Central memory CD8-positive, alpha-beta T cell (primary cell): ENCODE results near the gene PLXNA4.
"Not testable (repeated sequence)": the region's sequence is repeated elsewhere in the genome, so short reads cannot be mapped to it uniquely, and the experiment has no call there.

Experiments
- ATAC-seq: fragments of 150-1000 bp; cut with Tn5 transposase; replicated peaks from 2 replicates; pipeline ENCODE4 v1.10.0; 2022; ENCODE audit warnings: mild to moderate bottlenecking, moderate FRiP score, moderate number of reproducible peaks; ENCODE audit not compliant: poor library complexity, severe bottlenecking; ENCODE audit errors: extremely low read depth
- DNase-seq, 2 donors: peaks; one replicate each; pipeline ENCODE4 v3.0.0; 2021; ENCODE audit warnings: low spot score in 2 of 2
- H3K27ac Mint-ChIP-seq: one replicate; pipeline ENCODE4 v1.8.0; 2022; ENCODE audit warnings: low read depth, mild to moderate bottlenecking, moderate library complexity, mixed read lengths
- H3K27me3 Mint-ChIP-seq: one replicate; pipeline ENCODE4 v1.8.0; 2022; ENCODE audit warnings: mixed read lengths
- H3K36me3 Mint-ChIP-seq: one replicate; pipeline ENCODE4 v1.8.0; 2022; ENCODE audit warnings: mild to moderate bottlenecking, moderate library complexity, mixed read lengths; ENCODE audit not compliant: insufficient read depth
- H3K4me1 Mint-ChIP-seq: one replicate; pipeline ENCODE4 v1.8.0; 2022; ENCODE audit warnings: mixed read lengths
- H3K4me3 Mint-ChIP-seq: one replicate; pipeline ENCODE4 v1.8.0; 2022; ENCODE audit warnings: mild to moderate bottlenecking, moderate library complexity, mixed read lengths
- H3K9me3 Mint-ChIP-seq: one replicate; pipeline ENCODE4 v1.8.0; 2022; ENCODE audit warnings: mixed read lengths

PLXNA4 gene

DNA sequence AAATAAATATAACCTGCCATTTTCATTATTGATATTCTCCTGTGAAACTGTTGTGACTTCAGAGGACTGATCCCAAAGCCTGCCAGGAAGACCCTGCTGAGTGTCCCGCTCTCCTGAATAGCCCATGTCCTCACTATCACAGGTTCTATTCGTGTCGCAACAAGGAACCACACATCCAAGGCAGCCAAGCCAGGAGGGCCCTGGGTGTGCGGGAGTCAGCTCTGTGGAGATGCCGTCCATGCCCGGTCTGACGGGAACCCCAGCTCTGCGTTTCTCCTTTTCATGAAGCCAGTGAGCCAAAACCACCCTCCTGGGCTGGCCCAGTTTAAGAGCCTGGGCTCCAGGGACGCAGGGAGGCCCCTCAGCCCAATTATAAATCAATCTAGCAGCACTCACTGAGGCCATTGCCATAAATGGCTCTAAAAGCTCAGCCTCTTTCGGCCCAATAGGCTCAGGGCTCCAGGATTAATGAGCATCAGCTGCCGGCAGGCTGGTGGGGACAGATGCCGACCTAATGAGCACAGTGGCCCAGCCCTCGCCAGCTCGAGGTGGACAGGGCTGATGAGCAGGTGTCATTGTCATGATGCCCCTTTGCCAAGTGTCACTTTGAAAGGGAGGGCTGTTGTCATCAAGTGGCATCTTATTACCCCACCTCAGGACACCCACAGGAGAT is 177.9 kb downstream of the PLXNA4 start:
- peaks cover 15% of the 10 kb centered on the region for H3K27me3 Mint-ChIP-seq
- no peaks in the 10 kb centered on the region for H3K9me3 Mint-ChIP-seq
- H3K4me3 Mint-ChIP-seq, result no peak overlapping the region
- H3K36me3 Mint-ChIP-seq, result peaks cover 1% of the 10 kb centered on the region
- ATAC-seq (no peak), DNase-seq (no peak)
- H3K27ac Mint-ChIP-seq, result no peak overlapping the region
- peaks cover 13% of the 10 kb centered on the region for H3K4me1 Mint-ChIP-seq

DNA sequence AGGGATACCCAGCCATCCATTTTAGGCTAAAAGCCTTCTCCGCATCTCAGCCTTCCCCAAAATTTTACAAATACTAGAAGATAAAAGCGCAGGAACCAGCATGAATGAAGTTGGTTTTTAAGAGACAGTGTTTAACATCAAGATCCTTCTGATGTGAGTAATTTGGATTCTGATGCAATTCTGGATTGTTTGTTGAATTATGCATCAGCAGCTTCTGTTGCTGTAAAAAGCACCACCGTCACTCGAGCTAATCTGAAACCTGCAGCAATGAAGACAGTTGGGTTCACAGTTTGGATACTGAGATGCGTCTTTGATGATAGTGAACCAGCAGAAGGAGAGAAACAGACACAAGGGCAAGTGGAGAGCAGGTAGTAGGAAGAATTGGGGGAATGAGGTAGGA is 179.2 kb downstream of the PLXNA4 start:
- no peak overlapping the region for H3K27ac Mint-ChIP-seq
- no peak overlapping the region for H3K4me3 Mint-ChIP-seq
- H3K27me3 Mint-ChIP-seq, result peaks cover 19% of the 10 kb centered on the region
- peaks cover 5% of the 10 kb centered on the region for H3K4me1 Mint-ChIP-seq
- ATAC-seq (no peak), DNase-seq (no peak)
- H3K36me3 Mint-ChIP-seq, result peaks cover under 1% of the 10 kb centered on the region
- H3K9me3 Mint-ChIP-seq, result no peaks in the 10 kb centered on the region

DNA sequence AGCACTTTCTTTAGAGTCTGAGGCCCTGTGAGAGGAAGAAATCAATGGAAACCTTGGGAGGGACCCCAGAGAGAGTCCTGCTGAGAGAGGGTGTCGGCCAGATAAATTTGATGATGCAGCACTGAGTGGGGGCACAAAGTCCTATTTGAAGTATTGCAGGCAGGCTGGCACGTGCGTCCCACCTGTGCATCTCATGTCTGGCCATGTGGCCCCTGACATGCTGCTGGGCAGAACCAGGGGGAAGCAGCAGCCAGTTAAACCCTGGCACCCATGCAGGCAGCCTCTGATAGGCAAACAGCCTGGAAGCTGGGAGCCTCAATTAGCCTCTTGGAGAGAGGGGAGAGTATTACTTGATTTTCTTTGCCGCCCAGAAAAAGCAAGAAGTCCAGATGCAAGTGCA is 180.9 kb downstream of the PLXNA4 start:
- H3K36me3 Mint-ChIP-seq, result no peaks in the 10 kb centered on the region
- H3K9me3 Mint-ChIP-seq, result no peaks in the 10 kb centered on the region
- no peak overlapping the region for H3K4me3 Mint-ChIP-seq
- DNase-seq (no peak), ATAC-seq (no peak)
- H3K27ac Mint-ChIP-seq, result no peak overlapping the region
- H3K4me1 Mint-ChIP-seq, result no peaks in the 10 kb centered on the region
- H3K27me3 Mint-ChIP-seq, result peaks cover 24% of the 10 kb centered on the region

DNA sequence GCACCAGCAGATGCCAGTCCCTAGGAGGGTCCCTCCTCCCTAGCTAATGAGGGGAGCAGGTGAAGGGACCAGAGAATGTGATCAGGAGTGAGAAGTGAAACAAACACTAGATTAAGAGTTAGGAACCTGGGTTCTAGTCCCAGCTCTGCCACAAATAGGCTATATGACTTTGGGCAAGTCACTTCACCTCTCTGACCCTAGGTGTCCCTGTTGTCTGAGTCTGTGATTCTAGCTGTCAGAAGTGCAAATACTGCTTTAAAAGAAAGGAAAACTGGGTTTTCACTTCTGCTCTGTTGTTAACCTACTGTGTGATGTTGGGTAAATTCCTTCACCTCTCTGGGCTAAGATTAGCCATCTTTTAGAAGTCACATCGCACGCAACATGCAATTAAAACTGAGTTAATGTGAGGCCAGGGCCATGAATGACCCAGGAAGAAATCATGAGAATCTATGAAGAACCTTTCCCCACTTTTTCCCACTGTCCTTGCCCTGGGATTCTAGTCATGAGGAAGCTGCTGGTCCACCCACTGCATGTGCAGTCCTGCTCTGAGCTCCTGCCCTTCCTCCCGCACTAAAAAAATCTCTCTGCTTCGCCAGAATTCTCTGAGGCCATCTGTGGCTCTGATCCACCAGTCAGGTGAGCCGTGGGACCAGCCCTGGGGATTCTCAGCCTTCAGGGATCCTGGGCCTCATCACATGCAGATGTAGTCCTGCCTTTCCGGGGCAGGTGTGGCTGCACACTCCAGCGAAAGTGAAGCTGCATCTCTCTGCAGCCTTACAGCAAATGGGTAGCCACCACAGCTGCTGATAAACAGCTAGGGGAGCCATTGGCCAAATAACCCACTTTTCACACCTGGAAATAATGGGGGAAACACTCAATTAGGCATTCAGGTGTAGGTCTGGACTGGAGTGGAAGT is 181.7 kb downstream of the PLXNA4 start:
- no peak for ATAC-seq
- no peaks in the 10 kb centered on the region for H3K9me3 Mint-ChIP-seq
- H3K27ac Mint-ChIP-seq, result no peak overlapping the region
- peak in 1 of 2 donors; percentile 20 for DNase-seq
- H3K36me3 Mint-ChIP-seq, result no peaks in the 10 kb centered on the region
- peaks cover 25% of the 10 kb centered on the region for H3K27me3 Mint-ChIP-seq
- H3K4me3 Mint-ChIP-seq, result no peak overlapping the region
- H3K4me1 Mint-ChIP-seq, result no peaks in the 10 kb centered on the region

DNA sequence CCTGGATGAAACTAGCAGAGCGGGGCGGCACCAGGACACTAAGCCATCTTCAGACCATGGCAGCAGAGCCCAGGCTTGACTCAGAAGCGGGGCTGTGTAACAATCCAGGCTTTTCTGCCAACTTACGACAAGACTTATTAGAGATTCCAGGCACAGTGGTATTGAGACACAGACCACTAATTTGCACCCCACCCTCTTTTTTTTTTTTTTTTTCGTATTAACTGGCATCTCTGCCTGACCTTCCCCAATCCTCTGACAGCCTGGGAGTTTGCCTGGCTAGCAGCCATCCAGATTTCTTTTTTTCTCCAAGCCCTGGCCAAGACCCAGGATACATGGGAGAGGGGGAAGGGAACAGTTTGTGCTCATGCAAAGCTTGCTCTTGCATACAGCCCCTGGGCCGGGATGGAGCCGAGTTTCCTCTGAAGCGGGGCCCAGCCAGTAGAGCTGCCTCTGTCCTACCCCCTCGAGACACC is 182.4 kb downstream of the PLXNA4 start:
- Mint-ChIP-seq H3K36me3 (no peaks in the 10 kb centered on the region), H3K4me1 (no peaks in the 10 kb centered on the region), H3K27me3 (peaks cover 32% of the 10 kb centered on the region), H3K27ac (no peak overlapping the region), H3K4me3 (no peak overlapping the region), H3K9me3 (no peaks in the 10 kb centered on the region)
- ATAC-seq (no peak), DNase-seq (no peak)

DNA sequence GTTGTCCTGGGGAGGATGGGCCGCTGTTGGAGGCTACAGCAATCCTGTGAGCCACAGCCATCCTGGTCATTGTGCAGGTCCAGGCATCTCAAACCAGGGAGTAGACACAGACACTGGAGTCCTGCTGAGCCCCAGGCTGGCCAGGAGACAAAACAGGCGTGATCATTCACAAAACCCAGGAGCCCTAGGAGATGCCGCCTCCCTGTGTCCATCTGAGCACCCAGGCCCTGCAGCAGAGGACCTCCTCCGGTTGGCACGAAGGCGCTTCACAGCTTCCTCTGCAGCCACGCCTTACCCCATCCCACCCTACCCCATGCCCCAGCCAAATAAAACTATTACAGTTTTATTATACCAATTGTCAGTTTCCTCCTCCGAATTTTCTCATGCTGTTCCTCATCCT is 183.6 kb downstream of the PLXNA4 start:
- H3K27ac Mint-ChIP-seq, result no peak overlapping the region
- no peaks in the 10 kb centered on the region for H3K36me3 Mint-ChIP-seq

DNA sequence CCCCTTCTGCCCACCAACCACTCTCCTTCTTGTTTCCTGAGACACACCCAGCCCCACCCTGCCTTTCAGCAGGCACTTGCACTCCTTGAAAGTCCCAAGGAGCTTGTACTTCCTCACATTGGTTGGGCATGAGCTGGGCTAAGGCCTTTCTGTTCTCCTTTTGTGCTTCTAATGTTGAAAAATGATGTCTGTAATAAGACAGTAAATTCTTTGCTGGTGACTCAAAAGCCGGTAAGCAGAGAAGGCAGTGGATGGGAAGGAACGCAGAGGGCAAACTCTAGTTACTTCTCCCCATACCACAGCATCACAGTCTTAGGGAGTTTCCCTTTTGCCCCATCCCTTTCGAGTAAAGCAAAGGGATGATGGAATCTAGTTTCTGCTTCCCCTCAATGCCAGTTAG is 185.6 kb downstream of the PLXNA4 start:
- peaks cover 63% of the 10 kb centered on the region for H3K27me3 Mint-ChIP-seq
- no peak overlapping the region for H3K27ac Mint-ChIP-seq
- peak; percentile 44 for ATAC-seq
- H3K36me3 Mint-ChIP-seq, result no peaks in the 10 kb centered on the region
- H3K4me1 Mint-ChIP-seq, result no peaks in the 10 kb centered on the region
- DNase-seq, result no peak
- no peak overlapping the region for H3K4me3 Mint-ChIP-seq
- no peaks in the 10 kb centered on the region for H3K9me3 Mint-ChIP-seq

More for the DNA sequence above, 183.6 kb downstream of the PLXNA4 start:
- H3K9me3 Mint-ChIP-seq, result no peaks in the 10 kb centered on the region
- H3K4me1 Mint-ChIP-seq, result no peaks in the 10 kb centered on the region
- no peak overlapping the region for H3K4me3 Mint-ChIP-seq
- DNase-seq (no peak), ATAC-seq (no peak)
- peaks cover 43% of the 10 kb centered on the region for H3K27me3 Mint-ChIP-seq

DNA sequence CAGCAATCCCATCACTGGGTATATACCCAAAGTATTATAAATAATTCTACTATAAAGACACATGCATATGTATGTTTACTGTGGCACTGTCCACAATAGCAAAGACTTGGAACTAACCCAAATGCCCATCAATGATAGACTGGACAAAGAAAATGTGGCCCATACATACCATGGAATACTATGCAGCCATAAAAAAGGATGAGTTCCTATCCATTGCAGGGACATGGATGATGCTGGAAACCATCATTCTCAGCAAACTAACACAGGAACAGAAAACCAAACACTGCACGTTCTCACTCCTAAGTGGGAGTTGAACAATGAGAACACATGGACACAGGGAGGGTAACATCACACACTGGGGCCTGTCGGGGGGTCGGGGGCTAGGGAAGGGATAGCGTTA is 186.2 kb downstream of the PLXNA4 start:
- H3K27ac Mint-ChIP-seq, ATAC-seq, H3K36me3 Mint-ChIP-seq, H3K4me3 Mint-ChIP-seq, DNase-seq, H3K9me3 Mint-ChIP-seq, H3K4me1 Mint-ChIP-seq: not testable (repeated sequence)
- peaks cover 69% of the 10 kb centered on the region for H3K27me3 Mint-ChIP-seq

DNA sequence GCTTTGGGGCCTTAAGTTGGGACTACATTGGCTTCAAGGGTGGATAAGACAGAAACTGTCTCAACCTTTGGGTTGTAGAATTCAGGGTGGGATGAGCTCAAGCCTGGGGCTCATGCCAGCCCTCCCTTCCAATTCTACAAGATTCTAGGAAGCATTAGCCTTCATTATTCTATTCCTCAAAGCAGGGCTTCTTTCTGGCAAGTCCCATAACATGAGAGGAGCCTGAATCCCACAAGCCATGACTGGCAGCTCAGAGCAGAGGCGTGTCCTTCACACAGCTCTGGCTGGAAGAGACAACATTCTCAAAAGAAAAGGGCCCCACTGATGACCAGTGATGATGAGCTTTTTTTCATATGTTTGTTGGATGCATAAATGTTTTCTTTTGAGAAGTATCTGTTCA is 187.6 kb downstream of the PLXNA4 start:
- Mint-ChIP-seq H3K9me3 (no peaks in the 10 kb centered on the region), H3K4me3 (no peak overlapping the region), H3K27me3 (peaks cover 83% of the 10 kb centered on the region)

DNA sequence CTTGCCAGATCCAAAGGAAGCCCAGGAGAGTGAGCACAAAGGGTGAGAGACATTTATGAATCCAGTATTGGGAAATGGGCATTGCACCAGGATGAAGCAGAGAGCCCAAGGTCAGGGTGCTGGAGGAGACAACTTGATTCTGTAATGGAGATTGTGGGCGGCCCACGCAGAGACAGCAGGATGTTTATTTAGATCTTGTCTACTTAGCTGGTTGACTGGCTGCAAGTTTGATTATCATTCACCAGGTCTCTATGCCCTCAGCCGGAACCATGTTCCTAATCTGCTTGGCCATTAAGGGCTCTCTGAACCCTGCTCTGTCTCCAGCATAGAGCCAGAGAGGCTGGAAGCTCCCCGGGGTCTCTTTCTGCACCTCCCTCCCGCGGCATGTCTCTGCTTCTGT is 188.7 kb downstream of the PLXNA4 start:
- H3K4me1 Mint-ChIP-seq, result no peaks in the 10 kb centered on the region
- H3K4me3 Mint-ChIP-seq, result no peak overlapping the region
- DNase-seq (no peak), ATAC-seq (no peak)
- peaks cover 88% of the 10 kb centered on the region for H3K27me3 Mint-ChIP-seq
- no peak overlapping the region for H3K27ac Mint-ChIP-seq
- no peaks in the 10 kb centered on the region for H3K9me3 Mint-ChIP-seq
- H3K36me3 Mint-ChIP-seq, result no peaks in the 10 kb centered on the region

More for the DNA sequence above, 187.6 kb downstream of the PLXNA4 start:
- Mint-ChIP-seq H3K36me3 (no peaks in the 10 kb centered on the region), H3K27ac (no peak overlapping the region), H3K4me1 (no peaks in the 10 kb centered on the region)
- ATAC-seq, result no peak
- no peak for DNase-seq

DNA sequence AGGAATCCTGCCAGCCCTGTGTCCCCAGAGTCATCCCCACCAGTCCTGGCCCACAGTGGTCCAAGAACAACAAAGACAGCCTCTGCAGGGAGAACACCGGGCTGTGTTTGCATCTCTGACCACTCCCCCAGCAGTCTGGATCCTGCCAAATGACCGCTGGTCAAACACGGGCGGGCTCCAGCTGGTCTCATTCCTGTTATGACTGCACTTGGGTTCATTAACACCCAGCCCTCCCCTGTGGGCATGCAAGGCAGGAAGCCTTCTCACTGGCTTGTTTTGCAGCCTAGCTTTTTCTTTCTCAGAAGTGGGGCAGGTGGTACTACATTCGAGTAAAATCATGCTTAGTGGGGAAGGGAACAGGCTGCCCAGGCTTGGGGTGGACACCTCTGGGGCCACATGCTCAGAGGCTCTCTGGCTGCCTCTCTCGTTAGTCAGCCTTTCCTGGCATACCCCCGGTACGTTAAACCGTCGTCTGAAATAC is 190.0 kb downstream of the PLXNA4 start:
- Mint-ChIP-seq H3K27me3 (peaks cover 98% of the 10 kb centered on the region), H3K9me3 (no peaks in the 10 kb centered on the region), H3K4me3 (no peak overlapping the region), H3K27ac (no peak overlapping the region), H3K36me3 (no peaks in the 10 kb centered on the region), H3K4me1 (no peaks in the 10 kb centered on the region)
- ATAC-seq (no peak), DNase-seq (no peak)

DNA sequence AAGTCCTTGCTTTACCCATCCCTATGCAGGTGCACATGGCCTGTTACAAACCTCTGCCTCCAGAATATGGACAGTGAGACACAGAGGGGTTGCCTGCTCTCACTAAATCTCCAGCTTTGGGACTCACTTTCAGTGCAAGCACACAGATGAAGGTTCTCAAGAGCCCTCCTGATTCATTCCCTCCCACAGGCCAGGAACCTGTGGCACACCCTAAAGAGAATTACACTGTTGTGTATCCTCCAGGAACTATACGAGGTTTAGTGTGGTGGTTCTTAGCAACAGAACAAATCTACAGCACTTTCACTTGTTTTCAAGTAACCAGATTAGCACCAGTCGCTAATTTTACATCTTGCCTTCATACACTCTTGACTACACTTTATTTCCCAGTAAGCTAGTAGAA is 192.3 kb downstream of the PLXNA4 start:
- Mint-ChIP-seq H3K4me3 (no peak overlapping the region), H3K27me3 (peaks cover 97% of the 10 kb centered on the region), H3K9me3 (no peaks in the 10 kb centered on the region), H3K4me1 (no peaks in the 10 kb centered on the region), H3K27ac (no peak overlapping the region), H3K36me3 (no peaks in the 10 kb centered on the region)
- no peak for ATAC-seq
- DNase-seq, result no peak
